HG03097 (cell line): ENCODE results near the gene SLC6A17.

Experiments
- ATAC-seq: cut with Tn5 transposase; IDR thresholded peaks from one replicate; pipeline ENCODE4 v1.9.1; 2021; ENCODE audit not compliant: unreplicated experiment, low FRiP score

The SLC6A17 gene

DNA sequence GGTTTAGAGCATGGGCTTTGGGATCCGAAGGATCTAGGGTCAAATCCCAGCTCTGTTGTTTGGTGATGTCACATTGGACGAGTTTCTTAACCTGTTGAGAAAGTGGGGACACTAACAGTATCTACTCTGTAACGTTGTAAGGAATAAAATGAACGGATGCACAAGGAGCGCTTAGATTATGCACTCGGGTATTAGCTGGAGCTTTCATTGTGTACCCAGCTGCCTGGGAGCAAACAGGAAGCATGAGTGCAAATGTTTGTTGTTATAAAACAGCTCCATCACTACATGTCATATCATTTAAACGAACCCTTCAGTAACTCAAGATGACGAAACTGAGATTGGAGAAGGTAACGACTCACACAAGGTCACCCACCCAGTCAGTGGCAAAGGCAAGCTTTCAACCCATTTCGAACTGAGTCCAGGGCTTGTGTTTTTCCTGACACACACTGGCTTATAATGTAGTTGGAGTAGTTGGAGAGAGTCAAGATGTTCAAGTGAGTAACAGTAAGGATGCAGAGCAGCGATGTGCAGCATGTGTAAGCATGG lies 16.2 kb upstream of the SLC6A17 start:
- no peak for ATAC-seq

DNA sequence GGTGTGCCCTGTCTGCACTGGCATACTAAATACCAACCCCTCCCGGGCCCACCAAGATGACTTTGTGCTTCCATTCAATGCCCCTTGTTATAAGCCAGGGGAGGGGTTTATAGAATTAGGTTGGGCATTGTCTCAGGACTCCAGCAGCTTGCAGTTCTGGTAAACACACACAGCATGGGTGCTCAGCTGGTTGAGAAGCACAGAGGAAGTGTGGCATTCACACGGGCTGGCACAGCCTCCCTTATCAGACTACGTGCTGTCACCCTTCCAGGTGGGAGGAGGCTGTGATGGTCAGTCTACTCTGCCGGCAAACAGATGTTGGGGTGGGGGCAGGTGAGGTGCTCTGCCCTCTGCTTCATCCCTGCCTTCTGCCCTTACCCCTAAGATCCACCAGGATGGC lies 15.0 kb upstream of the SLC6A17 start:
- no peak for ATAC-seq

GRCh38 chr1:110135666-110136065 lies 14.6 kb upstream of the SLC6A17 start:
- ATAC-seq = no peak

DNA sequence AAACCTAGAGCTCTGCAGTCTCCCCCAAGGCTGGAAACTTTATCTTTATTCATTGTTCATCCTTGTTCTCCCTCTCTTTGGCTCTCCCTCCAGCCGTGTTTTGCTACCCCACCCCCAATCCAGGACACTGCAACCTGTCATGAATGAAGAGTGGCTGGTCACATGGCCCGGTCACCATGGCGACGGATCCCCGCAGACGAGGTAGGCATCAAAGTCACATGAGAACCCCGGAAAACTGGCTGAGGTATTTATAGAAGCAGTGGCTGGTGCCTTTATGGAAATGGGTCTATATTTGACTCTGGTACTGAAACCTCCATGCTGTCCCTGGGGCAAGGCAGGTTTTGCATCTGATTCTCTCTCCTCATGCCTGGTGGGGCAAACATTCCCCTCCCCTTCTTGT lies 13.4 kb upstream of the SLC6A17 start:
- ATAC-seq = no peak

- no peak for ATAC-seq
These were observed 11.3 kb upstream of the SLC6A17 start for GRCh38 chr1:110138956-110139355.

GRCh38 chr1:110144366-110144765 lies 5.9 kb upstream of the SLC6A17 start:
- no peak for ATAC-seq

DNA sequence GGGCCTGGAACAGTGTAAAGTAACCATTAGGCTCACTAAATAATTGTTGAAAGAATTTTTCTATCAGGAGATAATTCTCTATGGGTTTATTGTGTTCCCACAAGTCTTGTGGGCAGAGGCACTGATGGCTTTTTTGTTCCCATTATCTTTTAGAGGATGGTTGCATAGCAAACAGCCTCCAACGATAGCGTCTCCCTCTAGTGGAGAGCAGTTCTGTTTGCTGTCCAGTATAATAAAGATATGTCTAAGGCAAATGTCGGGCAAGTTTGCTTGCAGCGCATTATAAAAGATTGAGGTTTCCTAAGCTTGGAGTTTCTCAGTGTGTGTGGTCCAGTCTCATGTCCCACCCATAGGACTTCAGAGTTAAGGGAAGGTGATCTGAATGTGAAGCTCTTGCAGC lies 1.3 kb upstream of the SLC6A17 start:
- ATAC-seq = no peak

- no peak for ATAC-seq
These were observed 928 bp downstream of the SLC6A17 start for GRCh38 chr1:110151175-110151669.

DNA sequence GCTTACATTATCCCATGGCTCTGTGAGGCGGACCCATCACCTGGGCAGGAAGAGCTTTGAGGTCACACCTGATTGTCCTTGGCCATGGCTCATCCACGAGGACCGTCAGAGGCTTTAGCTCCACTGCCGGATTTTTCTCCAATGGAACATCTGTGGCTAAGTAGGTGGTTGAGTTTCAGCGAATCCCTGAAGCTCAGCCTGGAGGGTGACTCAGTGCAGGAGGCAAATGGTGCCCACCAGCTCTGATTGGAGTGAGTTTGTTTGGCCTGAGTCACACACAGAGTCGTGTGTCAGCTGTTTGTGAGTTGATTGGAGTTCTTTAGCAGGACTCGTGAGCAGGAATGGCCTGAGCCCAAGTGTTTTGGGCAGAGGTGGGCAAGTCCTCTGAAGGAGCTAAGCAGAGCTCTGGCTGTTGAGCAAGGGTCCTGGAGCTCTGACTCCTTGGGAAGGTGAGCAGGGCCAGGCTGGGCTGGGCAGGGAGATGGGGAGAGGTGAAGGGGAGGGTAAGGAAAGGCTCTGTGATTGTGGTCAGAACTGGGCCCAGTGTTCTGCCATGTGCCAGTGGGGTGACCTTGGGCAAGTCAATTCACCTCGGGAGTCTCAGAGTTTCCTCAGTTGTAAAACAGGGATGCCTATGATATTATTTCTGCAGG lies 2.0 kb downstream of the SLC6A17 start:
- ATAC-seq = no peak

GRCh38 chr1:110153407-110153950 lies 3.2 kb downstream of the SLC6A17 start:
- ATAC-seq = no peak

- no peak for ATAC-seq
These were observed 5.7 kb downstream of the SLC6A17 start for GRCh38 chr1:110155878-110156522.

DNA sequence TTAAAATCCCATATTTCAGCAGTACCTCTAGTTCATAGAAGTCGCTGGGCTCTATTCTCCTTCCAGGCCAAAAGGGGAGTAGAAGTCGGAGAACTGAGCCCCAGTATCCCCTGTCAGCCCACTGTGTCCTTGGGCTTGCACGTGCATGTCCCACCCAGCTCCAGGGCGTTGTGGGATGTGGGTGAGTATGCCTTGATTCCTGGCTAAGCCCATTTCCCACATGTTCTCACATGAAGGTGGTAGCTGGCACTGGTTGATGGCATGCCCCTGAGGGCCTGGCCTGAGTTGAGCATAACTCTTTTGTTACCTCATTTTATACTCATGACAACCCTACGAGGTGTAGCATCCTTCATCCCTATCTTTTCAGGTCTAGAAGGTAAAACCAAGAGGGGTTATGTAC lies 8.0 kb downstream of the SLC6A17 start:
- no peak for ATAC-seq

DNA sequence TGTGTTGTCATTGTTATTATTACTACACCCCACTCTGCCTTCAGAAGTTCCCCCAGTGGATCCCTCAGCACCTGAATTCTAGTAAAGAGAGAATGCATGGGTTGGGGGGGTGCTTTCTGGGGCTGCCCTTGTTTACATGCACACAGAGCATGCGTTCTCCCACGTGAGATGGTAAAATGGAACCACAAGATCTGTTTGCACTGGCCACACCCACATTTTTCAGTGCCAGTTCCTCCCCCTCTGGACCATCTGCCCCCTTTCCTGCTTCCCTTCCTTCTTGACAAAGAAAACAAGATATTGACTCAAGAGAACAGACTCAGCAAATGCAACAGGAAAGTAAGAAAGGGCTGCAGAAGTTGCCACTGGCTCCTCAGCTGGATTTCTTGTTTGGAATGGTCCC lies 8.9 kb downstream of the SLC6A17 start:
- ATAC-seq = no peak

DNA sequence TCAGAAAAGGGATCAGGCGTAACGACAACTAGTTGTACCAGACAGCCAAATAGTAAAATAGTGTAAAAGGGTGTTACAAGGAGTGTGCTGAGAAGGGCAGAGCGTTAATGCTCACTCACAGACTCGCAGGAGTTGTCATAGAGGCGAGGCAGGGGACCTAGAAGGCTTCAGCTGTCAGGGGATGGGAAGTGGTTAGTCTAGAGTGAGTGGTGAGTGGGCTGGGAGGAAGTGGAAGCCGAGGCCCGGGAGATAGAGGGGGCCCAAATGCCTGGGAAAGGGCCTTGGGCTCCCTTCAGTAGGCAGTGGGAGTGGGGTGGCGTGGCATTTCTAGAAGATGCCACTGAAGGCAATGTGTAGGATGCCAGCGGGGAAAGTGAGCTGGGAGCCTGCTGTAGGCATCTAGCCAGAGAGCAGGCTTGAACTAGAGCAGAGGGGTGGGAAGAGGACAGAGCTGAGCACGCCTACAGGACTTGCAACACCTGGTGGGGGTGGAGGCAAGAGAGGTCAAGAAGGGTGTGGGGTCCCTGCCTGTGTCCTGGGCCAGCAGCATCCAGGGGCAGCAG lies 10.3 kb downstream of the SLC6A17 start:
- ATAC-seq = no peak

DNA sequence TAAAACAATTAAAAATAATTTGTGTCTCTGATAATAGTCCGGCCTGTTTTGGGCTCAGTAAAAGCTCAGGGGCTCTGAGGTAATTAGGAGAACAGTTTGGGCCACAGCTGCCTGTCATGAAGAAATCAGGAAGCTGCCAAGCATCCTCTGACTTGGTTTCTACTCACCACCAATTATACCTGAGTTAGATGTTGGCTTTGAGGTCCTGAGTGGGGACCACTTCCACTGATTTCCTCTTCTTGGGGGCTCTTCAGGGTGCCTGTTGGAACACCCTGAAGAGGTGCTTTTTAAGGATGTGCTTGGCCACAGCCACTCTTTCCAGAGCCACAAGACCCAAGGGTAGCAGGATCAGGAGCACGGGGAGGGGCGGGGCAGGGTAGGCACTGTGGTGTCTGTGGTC lies 10.9 kb downstream of the SLC6A17 start:
- ATAC-seq = no peak

GRCh38 chr1:110161849-110162248 lies 11.6 kb downstream of the SLC6A17 start:
- ATAC-seq = no peak

GRCh38 chr1:110163591-110163990 lies 13.3 kb downstream of the SLC6A17 start:
- no peak for ATAC-seq

GRCh38 chr1:110164725-110165350 lies 14.5 kb downstream of the SLC6A17 start:
- ATAC-seq = no peak

- ATAC-seq = no peak
These were observed 15.5 kb downstream of the SLC6A17 start for GRCh38 chr1:110165761-110166231.

DNA sequence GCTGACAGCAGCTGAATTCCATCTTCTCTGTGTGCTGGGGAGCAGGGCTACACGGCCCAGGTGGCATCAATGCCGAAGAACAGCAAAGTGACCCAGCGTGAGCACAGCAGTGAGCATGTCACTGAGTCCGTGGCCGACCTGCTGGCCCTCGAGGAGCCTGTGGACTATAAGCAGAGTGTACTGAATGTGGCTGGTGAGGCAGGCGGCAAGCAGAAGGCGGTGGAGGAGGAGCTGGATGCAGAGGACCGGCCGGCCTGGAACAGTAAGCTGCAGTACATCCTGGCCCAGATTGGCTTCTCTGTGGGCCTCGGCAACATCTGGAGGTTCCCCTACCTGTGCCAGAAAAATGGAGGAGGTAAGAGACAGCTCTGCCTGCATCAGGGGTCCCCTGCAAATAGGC lies 16.6 kb downstream of the SLC6A17 start:
- no peak for ATAC-seq
